SK-N-SH (cell line): Measurements from ENCODE around the gene TM9SF2.

ENCODE experiments used
- EZH2phosphoT487 ChIP-seq: fragments of 200-600 bp; sonication (generic); IDR thresholded peaks from 2 replicates; pipeline ENCODE4 v1.6.1; 2017; ENCODE audit warnings: low read depth, mixed run types, mild to moderate bottlenecking, antibody characterized with exemption, moderate library complexity, borderline replicate concordance
- FOSL2 ChIP-seq: IDR thresholded peaks from 2 replicates; pipeline ENCODE4 v1.4.0; 2012; ENCODE audit warnings: low read depth, mild to moderate bottlenecking, moderate library complexity, borderline replicate concordance
- JUND ChIP-seq: IDR thresholded peaks from 2 replicates; pipeline ENCODE4 v1.4.0; 2012
- NFIC ChIP-seq: IDR thresholded peaks from 2 replicates; pipeline ENCODE4 v1.4.0; 2012; ENCODE audit warnings: borderline replicate concordance
- POLR2AphosphoS5 ChIP-seq: IDR thresholded peaks from 2 replicates; pipeline ENCODE4 v1.6.1; 2012; ENCODE audit warnings: low read depth, low read length
- RFX5 ChIP-seq: IDR thresholded peaks from 2 replicates; pipeline ENCODE4 v1.6.1; 2012; ENCODE audit warnings: mild to moderate bottlenecking, improper control_type of control experiment, low read length
- SIN3A ChIP-seq: IDR thresholded peaks from 2 replicates; pipeline ENCODE4 v1.6.1; 2012; ENCODE audit warnings: low read depth, mild to moderate bottlenecking, low read length, moderate library complexity, borderline replicate concordance
- TAF1 ChIP-seq: IDR thresholded peaks from 2 replicates; pipeline ENCODE4 v1.6.1; 2012; ENCODE audit warnings: low read depth, mild to moderate bottlenecking, low read length, moderate library complexity, borderline replicate concordance
- YY1 ChIP-seq: IDR thresholded peaks from 2 replicates; pipeline ENCODE4 v1.4.0; 2012; ENCODE audit warnings: low read depth, mild to moderate bottlenecking
- TF ChIP-seq, protein P1 (sequence below): IDR thresholded peaks from 2 replicates; pipeline ENCODE4 v1.4.0; 2012; ENCODE audit warnings: low read depth, borderline replicate concordance
- TF ChIP-seq, protein P2 (sequence below): fragments of 200-600 bp; sonication (generic); IDR thresholded peaks from 2 replicates; pipeline ENCODE4 v1.6.1; 2017; ENCODE audit warnings: antibody characterized with exemption, mild to moderate bottlenecking, moderate library complexity
- TF ChIP-seq, protein P3 (sequence below): fragments of 150-350 bp; IDR thresholded peaks from 2 replicates; pipeline ENCODE4 v1.6.1; 2017; ENCODE audit warnings: antibody characterized with exemption, low read length, low read depth, borderline replicate concordance
- TF ChIP-seq, protein P4 (sequence below): IDR thresholded peaks from 2 replicates; pipeline ENCODE4 v1.4.0; 2012; ENCODE audit warnings: low read depth
- TF ChIP-seq, protein P5 (sequence below): IDR thresholded peaks from 2 replicates; pipeline ENCODE4 v1.6.1; 2012; ENCODE audit warnings: mild to moderate bottlenecking, low read depth, low read length, moderate library complexity

DNA sequence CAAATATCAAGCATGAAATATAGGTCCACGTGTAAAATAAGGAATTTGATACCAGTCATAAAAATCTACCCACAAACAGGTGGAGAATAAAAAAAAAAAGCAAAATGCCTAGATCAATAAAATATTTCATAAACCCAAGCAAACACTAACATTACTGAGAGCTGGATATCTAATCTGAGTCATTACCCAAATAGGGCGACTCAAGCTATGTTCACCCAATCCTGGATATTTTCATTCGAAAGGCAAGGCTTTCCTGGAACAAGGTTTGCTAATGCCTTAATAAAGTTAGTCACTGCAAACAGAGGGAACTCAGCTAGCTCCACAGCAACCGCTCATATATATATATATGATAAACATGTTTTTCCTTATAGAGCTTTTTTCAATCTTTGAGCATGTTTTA lies 33.5 kb upstream of the TM9SF2 start:
- TF ChIP-seq, protein P1, sequence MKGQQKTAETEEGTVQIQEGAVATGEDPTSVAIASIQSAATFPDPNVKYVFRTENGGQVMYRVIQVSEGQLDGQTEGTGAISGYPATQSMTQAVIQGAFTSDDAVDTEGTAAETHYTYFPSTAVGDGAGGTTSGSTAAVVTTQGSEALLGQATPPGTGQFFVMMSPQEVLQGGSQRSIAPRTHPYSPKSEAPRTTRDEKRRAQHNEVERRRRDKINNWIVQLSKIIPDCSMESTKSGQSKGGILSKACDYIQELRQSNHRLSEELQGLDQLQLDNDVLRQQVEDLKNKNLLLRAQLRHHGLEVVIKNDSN, result no peak
- no peak for TF ChIP-seq NFIC
- TF ChIP-seq POLR2AphosphoS5, result no peak
- TF ChIP-seq, protein P2, sequence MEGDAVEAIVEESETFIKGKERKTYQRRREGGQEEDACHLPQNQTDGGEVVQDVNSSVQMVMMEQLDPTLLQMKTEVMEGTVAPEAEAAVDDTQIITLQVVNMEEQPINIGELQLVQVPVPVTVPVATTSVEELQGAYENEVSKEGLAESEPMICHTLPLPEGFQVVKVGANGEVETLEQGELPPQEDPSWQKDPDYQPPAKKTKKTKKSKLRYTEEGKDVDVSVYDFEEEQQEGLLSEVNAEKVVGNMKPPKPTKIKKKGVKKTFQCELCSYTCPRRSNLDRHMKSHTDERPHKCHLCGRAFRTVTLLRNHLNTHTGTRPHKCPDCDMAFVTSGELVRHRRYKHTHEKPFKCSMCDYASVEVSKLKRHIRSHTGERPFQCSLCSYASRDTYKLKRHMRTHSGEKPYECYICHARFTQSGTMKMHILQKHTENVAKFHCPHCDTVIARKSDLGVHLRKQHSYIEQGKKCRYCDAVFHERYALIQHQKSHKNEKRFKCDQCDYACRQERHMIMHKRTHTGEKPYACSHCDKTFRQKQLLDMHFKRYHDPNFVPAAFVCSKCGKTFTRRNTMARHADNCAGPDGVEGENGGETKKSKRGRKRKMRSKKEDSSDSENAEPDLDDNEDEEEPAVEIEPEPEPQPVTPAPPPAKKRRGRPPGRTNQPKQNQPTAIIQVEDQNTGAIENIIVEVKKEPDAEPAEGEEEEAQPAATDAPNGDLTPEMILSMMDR, result no peak
- TF ChIP-seq TAF1, result no peak
- TF ChIP-seq YY1, result no peak
- TF ChIP-seq EZH2phosphoT487, result no peak
- TF ChIP-seq, protein P3, sequence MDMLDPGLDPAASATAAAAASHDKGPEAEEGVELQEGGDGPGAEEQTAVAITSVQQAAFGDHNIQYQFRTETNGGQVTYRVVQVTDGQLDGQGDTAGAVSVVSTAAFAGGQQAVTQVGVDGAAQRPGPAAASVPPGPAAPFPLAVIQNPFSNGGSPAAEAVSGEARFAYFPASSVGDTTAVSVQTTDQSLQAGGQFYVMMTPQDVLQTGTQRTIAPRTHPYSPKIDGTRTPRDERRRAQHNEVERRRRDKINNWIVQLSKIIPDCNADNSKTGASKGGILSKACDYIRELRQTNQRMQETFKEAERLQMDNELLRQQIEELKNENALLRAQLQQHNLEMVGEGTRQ, result no peak
- no peak for TF ChIP-seq JUND
- TF ChIP-seq FOSL2, result no peak
- no peak for TF ChIP-seq RFX5
- TF ChIP-seq, protein P4, sequence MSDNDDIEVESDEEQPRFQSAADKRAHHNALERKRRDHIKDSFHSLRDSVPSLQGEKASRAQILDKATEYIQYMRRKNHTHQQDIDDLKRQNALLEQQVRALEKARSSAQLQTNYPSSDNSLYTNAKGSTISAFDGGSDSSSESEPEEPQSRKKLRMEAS, result no peak
- TF ChIP-seq, protein P5, sequence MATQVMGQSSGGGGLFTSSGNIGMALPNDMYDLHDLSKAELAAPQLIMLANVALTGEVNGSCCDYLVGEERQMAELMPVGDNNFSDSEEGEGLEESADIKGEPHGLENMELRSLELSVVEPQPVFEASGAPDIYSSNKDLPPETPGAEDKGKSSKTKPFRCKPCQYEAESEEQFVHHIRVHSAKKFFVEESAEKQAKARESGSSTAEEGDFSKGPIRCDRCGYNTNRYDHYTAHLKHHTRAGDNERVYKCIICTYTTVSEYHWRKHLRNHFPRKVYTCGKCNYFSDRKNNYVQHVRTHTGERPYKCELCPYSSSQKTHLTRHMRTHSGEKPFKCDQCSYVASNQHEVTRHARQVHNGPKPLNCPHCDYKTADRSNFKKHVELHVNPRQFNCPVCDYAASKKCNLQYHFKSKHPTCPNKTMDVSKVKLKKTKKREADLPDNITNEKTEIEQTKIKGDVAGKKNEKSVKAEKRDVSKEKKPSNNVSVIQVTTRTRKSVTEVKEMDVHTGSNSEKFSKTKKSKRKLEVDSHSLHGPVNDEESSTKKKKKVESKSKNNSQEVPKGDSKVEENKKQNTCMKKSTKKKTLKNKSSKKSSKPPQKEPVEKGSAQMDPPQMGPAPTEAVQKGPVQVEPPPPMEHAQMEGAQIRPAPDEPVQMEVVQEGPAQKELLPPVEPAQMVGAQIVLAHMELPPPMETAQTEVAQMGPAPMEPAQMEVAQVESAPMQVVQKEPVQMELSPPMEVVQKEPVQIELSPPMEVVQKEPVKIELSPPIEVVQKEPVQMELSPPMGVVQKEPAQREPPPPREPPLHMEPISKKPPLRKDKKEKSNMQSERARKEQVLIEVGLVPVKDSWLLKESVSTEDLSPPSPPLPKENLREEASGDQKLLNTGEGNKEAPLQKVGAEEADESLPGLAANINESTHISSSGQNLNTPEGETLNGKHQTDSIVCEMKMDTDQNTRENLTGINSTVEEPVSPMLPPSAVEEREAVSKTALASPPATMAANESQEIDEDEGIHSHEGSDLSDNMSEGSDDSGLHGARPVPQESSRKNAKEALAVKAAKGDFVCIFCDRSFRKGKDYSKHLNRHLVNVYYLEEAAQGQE, result no peak
- TF ChIP-seq SIN3A, result no peak
